ENCODE data around the gene HMGXB3.

GRCh38 chr5:150057511-150057910, 57.0 kb downstream of the HMGXB3 start:
- TF ChIP-seq, protein P1, sequence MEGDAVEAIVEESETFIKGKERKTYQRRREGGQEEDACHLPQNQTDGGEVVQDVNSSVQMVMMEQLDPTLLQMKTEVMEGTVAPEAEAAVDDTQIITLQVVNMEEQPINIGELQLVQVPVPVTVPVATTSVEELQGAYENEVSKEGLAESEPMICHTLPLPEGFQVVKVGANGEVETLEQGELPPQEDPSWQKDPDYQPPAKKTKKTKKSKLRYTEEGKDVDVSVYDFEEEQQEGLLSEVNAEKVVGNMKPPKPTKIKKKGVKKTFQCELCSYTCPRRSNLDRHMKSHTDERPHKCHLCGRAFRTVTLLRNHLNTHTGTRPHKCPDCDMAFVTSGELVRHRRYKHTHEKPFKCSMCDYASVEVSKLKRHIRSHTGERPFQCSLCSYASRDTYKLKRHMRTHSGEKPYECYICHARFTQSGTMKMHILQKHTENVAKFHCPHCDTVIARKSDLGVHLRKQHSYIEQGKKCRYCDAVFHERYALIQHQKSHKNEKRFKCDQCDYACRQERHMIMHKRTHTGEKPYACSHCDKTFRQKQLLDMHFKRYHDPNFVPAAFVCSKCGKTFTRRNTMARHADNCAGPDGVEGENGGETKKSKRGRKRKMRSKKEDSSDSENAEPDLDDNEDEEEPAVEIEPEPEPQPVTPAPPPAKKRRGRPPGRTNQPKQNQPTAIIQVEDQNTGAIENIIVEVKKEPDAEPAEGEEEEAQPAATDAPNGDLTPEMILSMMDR (IDR thresholded peaks at IDR 0.05; ENCODE audit: low read depth, low read length), result no peak
- TF ChIP-seq EZH2phosphoT487 (IDR thresholded peaks at IDR 0.05; ENCODE audit: low read depth), result no peak
